Activated CD4-positive, alpha-beta T cell treated with anti-CD3 and anti-CD28 coated beads, Interleukin-2, amount 50 U/mL, for 16 hours (primary cell): Measurements from ENCODE around the gene MAPK11.

Experiments used
- DNase-seq: peaks from one replicate; pipeline ENCODE4 v3.0.0-alpha.2; 2020

MAPK11 gene

DNA sequence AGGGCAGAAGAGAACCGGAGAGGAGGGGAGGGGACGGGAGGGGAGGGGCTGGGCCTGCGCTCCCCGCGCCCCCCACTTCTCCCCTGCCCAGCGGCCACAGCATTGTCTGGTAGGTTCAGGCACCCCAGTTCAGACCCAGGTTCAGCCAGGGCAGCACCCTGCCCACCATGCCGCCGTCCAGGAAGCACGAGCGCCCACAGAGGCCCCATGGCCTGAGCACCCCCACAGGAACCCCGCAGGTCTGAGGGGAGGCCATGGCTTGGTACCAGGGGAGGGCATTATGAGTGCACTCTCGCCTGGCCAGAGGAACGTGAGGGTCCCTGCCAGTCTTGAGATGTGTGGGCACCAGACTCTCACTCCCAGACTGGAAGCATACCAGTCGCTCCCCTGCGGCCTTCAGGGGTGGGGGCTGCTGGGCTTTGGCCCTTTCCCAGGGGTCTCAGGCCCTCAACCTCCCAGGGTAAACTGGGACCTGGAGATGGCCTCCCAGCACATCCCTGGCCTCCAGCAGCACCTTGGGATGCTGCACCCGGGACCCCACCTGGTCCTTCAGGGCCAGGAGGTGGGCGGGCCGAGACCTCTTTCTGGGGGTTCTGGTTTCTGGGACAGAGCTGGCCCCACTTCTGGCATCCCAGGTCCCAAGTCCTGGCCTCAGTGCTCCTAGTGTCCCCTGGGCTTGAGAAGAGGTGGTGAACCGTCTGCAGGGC is 37.9 kb upstream of the MAPK11 start:
- DNase-seq, result no peak

DNA sequence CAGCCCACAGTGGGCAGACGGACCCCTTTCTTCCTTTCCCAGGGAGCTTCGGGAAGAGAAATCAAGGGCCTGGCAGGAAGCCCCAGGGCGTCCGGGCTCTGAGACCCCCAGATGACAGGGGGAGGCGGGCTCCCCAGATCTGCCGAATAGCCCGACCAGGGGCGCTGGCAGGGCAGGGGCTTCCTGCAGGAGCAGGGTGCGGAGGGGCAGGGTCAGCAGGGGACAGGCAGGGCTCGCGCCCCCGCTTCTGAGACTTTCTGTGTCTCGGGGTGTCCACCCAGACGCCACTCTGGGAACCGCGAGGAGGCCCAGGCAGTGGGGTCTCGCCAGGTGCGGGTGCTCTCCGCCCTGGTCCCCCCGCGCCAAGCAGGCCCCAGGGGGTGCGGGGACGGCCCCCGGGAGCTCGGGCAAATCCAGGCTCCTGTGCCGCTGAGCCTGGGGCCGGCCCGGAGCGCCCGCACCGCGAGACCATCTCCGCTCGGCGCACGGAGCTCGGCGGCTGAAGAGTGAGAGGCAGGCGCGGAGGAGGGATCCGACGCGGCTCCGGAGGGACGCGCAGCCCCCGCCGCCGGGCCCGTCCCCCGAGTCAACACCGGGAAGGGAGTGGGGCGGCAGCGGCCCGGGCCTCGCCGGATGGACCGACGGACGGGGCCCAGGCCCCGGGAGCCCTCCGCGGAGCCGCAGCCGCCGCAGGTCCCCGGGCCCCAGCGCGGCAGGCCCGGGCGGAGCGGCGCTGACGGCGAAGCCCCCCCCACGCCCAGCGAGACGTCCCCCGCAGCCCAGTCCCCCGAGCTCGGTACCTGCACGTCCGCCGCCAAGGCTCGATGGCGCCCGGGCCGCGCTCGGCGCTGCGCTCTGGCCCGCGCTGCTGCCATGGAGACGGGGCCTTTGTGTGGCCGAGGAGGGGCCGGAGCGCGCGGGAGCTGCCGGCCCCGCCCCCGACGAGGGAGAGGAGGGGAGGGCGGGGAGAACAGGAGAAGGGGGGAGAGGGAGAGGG is 36.9 kb upstream of the MAPK11 start, which contains the start of gene PLXNB2:
PLXNB2 (minus strand) TSS at position 894 of the 997 bp plus-strand sequence. CDS start 17,062 bp downstream, outside the sequence.
- peak; percentile 12 for DNase-seq

GRCh38 chr22:50305923-50306566 is 35.9 kb upstream of the MAPK11 start:
- DNase-seq, result peak; percentile 20

- DNase-seq, result no peak
Observed at GRCh38 chr22:50305393-50305922, 35.3 kb upstream of the MAPK11 start.

DNA sequence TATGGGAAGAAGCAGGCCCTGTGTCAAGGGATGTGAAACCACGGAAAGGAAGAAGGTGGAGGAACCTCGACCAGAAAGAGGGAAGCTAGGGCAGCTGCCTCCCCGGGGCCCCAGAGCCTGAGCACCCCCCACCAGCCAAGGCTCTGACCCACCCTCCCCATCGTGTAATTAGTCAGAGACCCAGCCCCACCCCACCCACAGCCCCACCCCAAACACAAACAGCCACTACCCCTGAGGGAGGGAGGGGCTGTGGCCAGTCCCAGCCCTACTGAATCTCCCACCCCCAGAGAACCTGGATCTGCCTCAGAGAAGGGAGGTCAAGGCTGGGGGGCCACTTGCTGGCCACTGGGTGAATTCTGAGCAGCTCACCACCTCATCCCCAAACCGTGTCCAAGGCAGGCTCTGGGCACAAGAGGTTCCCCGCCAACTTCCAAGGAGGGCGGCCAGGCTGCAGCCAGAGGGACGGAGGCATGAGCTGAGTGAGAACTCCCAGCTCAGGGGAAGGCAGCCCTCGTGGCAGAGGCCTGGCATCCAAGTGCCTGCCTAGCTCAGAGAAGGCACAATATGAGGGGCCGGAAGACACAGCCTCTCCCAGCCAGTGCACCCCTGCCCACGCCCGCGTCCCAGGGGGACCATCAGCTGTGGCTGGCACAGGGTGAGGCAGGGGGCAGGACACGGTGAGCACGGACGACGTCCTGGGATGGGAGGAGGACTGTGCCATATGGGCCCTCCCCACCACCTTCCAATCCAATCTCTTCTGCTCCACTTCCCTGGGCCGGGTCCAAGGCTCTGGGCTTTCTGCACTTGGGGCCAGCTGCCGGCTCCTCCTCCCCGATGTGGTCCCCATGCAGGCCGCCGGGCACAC is 34.6 kb upstream of the MAPK11 start:
- no peak for DNase-seq

DNA sequence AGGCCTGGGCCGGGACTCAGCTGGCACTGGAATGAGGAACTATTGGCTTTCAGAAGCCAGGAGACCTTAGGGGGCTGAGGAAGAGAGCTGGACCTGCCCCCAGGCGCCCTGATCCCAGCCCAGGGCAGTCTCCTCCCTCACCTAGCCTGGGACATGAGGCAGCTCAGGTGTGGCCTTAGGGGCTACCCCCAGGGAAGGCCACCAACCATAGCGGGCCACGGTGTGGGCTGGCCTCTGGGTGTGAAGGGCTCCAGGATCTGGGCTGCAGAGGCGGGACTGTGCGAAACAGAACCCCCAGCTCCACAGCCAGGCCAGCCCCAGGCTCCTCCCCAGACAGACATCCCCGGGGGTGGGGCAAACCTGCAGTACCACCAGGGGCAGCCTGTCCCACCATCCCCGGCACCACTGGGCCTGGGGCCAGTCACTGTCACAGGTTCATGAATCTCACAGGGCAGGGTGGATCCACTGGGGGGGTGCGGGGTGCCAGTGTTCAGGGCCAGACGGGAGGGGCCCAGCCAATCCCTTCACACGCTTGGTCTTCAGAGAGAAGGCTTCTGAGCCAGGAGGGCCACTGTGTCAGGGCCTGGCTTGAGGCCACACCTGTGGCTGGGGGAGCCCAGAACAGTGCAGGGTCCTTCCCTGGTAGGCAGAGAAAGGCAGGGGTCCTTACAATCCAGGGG is 33.8 kb upstream of the MAPK11 start:
- no peak for DNase-seq

GRCh38 chr22:50303515-50303847 is 33.3 kb upstream of the MAPK11 start:
- no peak for DNase-seq

GRCh38 chr22:50302564-50302963 is 32.4 kb upstream of the MAPK11 start:
- DNase-seq, result no peak

DNA sequence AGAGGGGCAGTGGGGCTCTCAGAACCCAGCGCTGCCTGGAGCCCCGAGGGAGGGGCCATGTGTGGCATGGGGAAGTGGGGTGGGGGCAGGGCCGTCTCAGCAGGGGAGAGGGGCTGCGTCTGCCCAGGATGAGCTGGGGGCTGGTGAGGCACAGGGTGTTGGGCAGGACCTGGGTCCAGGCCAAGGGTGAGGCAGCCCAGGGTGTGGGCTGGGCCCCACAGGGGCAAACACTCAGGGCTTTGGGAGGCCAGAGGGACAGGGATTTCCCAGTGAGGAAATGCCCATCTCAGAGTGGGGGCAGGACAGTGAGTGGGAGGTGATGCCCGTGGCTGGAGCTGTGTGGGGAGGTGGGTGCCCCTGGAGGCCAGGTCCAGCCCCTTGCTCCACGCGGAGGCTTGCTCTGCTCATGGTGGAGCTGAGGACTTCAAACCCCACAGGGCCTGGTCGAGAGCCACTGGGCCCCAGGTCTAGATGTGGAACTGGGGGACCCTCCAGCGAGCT is 31.9 kb upstream of the MAPK11 start:
- DNase-seq, result no peak

GRCh38 chr22:50301581-50301991 is 31.4 kb upstream of the MAPK11 start:
- no peak for DNase-seq

DNA sequence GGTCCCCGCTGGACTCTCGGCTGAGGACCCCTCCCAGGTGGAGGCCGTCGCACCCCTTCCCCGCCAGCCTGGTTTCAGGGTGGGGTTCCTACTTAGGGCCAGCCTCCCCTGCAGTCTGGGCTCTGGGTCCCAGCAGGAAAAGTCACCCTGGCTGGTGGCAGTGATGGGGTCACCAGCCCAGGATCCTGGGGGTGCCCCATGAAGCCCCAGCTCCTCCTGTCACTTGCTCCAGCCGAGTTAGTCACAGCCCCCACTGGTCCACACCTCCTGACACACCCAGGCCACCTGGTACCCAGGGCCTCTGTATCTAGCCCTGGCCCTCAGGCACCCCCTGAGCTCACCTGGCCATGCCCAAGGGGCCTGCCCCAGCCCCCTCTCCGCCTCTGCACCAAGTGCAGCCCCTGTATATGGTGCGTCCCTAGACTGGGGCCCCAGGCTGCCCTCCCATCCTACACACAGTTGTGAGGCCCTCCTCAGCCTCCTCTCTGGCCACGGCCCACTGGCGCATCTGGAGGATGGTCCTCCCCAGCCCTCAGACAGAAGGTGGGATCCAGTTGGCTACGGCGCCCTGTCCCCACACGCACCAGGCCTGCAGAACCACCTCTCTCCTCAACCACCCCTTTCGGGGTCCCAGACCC is 30.6 kb upstream of the MAPK11 start:
- DNase-seq, result no peak

- DNase-seq, result no peak
Observed at GRCh38 chr22:50299785-50300619, 29.8 kb upstream of the MAPK11 start.

DNA sequence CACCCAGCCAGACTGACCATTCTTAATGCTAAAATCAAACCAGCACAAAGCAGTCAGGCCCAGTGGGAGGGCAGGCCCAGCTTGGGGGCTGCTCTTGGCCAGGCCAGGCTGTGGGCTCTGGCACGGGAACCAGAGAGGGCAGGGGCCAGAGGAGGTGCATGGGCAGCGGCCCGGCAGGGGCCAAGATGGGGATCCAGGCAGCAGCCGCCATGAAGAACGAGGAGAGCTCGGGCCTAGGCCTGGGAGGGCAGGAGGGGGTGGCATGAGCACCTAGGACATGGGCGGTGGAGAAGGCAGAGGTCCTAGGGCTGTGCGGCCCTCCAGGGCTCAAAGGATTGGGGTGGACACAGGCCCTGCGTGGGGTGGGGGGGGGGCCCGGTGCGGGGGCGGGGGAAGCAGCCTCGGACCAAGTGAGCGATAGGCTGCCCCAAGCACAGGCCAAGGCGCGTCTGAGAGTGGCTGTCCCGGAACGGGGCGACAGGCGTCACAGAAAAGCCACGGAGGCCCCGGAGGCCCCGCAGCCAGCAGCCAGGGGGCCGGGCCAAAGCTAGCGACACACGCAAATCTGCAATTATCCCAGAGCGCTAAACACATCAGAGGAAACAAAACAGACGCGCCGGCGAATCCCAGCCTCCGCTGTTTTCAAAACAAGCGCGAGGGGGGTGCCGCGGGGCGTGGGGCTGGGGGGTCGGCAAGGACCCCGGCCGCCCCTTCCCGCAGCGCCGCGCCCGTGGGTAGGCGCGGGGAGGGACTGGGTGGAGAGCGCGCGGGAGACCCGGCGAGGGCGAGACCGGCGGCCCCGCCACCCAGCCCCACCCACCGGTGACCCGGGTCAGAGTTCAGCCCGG is 29.0 kb upstream of the MAPK11 start:
- no peak for DNase-seq

- no peak for DNase-seq
Observed at GRCh38 chr22:50298266-50298637, 28.1 kb upstream of the MAPK11 start.

GRCh38 chr22:50297510-50298265 is 27.5 kb upstream of the MAPK11 start:
- no peak for DNase-seq

GRCh38 chr22:50296658-50297490 is 26.7 kb upstream of the MAPK11 start:
- DNase-seq, result no peak

GRCh38 chr22:50294319-50294656 is 24.1 kb upstream of the MAPK11 start:
- no peak for DNase-seq
